RWPE1 (cell line): ENCODE data around the gene CFAP61.
A peak's percentile ranks its signal among the peaks of the same experiment; 100 is the strongest.
"Not testable (repeated sequence)": the region's sequence is repeated elsewhere in the genome, so short reads cannot be mapped to it uniquely, and the experiment has no call there.

ENCODE experiments used
- CTCF ChIA-PET: fragments of 350-600 bp; sonication (Branson Sonifier 250); formaldehyde crosslinking; extraction: SDS; loops from one replicate; lab custom pipeline; 2021; lab: Yijun Ruan, JAX
- POLR2A ChIA-PET: fragments of 400-600 bp; formaldehyde crosslinking; extraction: SDS; loops from one replicate; lab custom pipeline; 2020; ENCODE audit warnings: antibody characterized with exemption; ENCODE audit not compliant: low non-redundant PET; lab: Yijun Ruan, JAX
- DNase-seq: peaks from one replicate; pipeline ENCODE4 v3.0.0; 2012; ENCODE audit warnings: low spot score
- H3K27ac ChIP-seq: fragments of 450-650 bp; 2 replicates; pipeline ENCODE4 v1.5.1; 2017
- TF ChIP-seq, protein P1 (sequence below): fragments of 450-650 bp; conservative IDR thresholded peaks from 2 replicates; pipeline ENCODE4 v1.5.1; 2017; ENCODE audit warnings: low read depth, mild to moderate bottlenecking

Gene CFAP61

DNA sequence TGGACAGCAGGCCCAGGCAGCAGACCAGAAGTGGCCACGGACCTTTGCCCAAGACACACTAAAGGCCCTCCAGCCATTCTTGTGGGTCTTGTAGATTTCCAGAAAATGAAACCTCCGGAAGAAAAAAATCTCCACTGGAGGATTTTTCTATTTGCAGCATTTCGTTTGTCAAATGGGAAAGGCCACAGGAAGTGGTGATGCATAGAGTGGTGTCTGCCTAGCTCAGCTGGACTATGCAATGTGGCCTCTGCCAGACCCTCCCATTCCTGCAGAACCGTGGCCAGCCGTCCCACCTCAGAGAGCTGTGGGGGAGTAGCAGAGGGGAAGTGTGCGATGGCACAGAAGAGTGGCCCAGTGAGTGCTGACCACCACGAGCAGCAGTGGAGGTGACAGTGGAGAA, 291.6 kb downstream of the CFAP61 start:
- H3K27ac ChIP-seq: no peak overlapping the region
- TF ChIP-seq, protein P1, sequence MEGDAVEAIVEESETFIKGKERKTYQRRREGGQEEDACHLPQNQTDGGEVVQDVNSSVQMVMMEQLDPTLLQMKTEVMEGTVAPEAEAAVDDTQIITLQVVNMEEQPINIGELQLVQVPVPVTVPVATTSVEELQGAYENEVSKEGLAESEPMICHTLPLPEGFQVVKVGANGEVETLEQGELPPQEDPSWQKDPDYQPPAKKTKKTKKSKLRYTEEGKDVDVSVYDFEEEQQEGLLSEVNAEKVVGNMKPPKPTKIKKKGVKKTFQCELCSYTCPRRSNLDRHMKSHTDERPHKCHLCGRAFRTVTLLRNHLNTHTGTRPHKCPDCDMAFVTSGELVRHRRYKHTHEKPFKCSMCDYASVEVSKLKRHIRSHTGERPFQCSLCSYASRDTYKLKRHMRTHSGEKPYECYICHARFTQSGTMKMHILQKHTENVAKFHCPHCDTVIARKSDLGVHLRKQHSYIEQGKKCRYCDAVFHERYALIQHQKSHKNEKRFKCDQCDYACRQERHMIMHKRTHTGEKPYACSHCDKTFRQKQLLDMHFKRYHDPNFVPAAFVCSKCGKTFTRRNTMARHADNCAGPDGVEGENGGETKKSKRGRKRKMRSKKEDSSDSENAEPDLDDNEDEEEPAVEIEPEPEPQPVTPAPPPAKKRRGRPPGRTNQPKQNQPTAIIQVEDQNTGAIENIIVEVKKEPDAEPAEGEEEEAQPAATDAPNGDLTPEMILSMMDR: no peak
- POLR2A ChIA-PET: no interaction called here
- no peak for DNase-seq
- CTCF ChIA-PET: no interaction called here

DNA sequence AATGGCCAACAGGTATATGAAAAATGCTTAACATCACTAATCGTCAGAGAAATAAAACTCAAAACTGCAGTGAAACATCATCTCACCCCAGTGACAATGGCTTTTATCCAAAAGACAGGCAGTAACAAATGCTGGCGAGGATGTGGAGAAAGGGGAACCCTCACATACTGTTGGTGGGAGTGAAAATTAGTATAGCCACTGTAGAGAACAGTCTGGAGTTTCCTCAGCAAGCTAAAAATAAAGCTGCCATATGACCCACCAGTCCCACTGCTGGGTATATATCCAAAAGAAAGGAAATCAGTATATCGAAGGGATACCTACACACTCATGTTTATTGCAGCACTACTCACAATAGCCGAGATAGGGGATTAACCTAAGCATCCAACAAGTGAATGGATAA, 292.1 kb downstream of the CFAP61 start:
- H3K27ac ChIP-seq: no peak overlapping the region
- TF ChIP-seq, protein P1: no peak
- ChIA-PET CTCF (no interaction called here), POLR2A (no interaction called here)
- no peak for DNase-seq

DNA sequence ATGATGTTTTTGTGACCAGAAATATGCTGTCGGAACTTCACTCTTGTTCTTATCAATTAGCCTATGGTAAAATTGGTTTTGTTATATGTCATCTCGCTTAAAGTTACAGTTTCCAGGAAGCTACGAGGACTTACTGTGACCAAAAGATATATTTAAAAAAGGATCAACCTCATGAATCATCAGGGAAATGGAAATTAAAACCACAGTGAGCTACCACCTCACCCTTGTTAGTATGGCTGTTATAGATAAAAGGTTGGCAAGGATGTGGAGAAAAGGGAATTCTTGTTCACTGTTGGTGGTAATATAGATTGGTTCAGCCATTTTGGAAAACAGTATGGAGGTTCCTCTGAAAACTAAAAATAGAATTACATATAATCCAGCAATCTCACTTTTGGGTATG, 301.2 kb downstream of the CFAP61 start:
- H3K27ac ChIP-seq: no peak overlapping the region
- DNase-seq: no peak
- ChIA-PET CTCF (interaction anchor here (0.7 kb wide), 1 partner anchor 776 kb away, joined by 3 read pairs; no protein-coding TSS in a partner anchor), POLR2A (no interaction called here)
- TF ChIP-seq, protein P1: no peak

DNA sequence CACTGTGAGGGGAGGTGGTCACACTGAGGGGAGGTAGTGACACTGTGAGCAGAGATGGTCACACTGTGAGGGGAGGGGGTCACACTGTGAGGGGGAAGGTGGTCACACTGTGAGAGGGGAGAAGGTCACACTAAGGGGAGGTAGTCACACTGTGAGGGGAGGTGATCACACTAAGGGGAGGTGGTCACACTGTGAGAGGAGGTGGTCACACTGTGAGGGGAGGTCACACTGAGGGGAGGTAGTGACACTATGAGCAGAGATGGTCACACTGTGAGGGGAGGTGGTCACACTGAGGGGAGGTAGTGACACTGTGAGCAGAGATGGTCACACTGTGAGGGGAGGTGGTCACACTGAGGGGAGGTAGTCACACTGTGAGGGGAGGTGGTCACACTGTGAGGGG, 303.2 kb downstream of the CFAP61 start:
- POLR2A ChIA-PET, H3K27ac ChIP-seq, CTCF ChIA-PET, DNase-seq: not testable (repeated sequence)

DNA sequence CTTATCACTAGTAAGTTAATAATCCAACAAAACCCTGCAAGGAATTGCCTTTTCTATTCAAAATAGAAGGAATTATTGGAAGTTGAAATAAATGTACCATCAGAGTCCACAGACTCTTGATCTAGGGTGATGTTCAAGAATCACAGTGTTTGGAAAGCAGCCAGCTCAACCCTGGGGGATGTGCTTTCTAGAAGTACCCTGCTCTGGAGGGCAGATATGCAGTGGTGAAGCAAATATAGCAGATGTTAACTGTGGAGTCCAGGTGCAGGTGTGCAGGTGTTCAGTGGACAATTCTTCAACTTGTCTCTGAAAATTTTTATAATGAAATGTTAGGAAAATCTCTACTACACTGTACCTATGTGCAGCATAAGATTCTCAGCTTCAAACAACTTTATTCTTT, 306.5 kb downstream of the CFAP61 start:
- H3K27ac ChIP-seq: no peak overlapping the region
- TF ChIP-seq, protein P1: no peak
- POLR2A ChIA-PET: no interaction called here
- DNase-seq: no peak
- CTCF ChIA-PET: interaction anchor here (2.1 kb wide), 1 partner anchor 11 kb away, joined by 5 read pairs; no protein-coding TSS in a partner anchor

DNA sequence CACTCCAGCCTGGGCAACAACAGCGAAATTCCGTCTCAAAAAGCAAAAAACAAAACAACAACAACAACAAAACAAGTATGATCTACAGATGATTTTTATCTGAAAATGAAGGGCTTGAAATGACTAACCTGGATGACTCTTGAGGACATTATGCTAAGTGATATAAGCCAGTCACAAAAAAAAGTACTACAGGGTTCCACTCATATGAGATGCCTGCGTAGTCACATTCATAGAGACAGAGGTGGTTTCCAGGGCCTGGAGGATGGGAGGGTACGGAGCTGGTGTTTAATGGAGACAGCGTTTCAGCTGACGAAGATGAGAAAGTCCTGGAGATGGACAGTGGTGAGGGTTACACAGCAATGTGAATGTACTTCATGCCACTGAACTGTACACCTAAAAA, 307.3 kb downstream of the CFAP61 start:
- ChIA-PET POLR2A (no interaction called here), CTCF (interaction anchor here (0.6 to 2.1 kb wide), 4 partner anchors 10 to 280 kb away, joined by 3 to 5 read pairs (median 4); no protein-coding TSS in a partner anchor)
- H3K27ac ChIP-seq: no peak overlapping the region
- no peak for DNase-seq
- TF ChIP-seq, protein P1: no peak

DNA sequence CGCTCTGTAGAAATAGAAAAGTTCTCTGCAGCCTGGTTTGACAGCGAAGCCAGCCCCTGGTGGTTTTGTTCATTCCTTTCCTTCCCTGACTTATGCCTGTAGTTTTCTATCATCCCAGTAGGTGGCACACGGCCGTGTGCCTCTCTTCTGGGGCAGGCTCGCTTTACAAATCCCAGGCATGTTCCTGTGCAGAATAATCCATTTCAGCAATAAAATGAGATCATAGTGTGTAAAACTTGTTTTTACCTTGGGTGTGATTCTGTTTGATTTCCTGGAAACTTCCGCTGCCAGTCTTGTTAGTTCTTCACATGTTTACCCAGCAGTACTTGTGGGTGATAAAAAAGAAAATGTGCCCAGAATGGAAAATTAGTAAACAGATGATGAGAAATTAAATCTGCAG, 308.1 kb downstream of the CFAP61 start:
- DNase-seq: peak; percentile 69
- ChIA-PET POLR2A (no interaction called here), CTCF (interaction anchor here (0.6 to 2.1 kb wide), 2 partner anchors 9 to 281 kb away, joined by 3 to 5 read pairs; no protein-coding TSS in a partner anchor)
- TF ChIP-seq, protein P1: peak; percentile 93
- no peak overlapping the region for H3K27ac ChIP-seq
